ENCODE data around the gene RPL13.

DNA sequence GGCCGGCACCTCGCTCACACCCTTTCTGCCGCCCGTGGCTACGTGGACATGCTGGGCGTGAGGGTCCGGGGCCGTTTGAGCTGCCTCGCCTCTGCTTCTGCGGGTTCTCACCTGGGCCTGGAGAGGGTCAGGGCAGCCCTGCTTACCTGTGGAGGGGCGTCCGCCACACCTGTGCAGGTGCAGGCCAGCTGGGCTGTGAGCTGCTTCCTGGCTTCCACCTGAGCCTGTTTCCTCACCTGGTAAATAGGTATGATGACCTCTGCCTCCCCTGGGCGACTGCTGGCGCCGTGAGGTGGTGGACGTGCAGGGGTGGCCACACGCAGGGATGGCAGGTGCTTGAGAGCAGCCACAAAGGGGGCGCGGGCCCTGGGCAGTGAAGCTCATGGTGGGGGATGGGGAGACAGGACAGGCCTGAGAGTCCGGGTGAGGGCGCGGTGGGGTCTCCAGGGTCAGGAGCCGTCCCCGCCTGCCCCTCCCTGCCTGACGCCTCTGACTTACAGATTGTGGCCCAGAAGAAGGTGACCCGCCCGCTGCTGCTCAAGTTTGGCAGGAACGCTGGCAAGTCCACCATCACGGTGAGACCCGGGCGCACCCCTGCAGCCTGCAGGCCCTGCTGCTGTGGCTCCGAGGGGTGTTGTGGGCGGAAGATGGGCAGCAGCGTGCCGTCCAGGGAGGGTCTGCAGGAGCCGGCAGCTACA, 22.9 kb downstream of the RPL13 start:
- TF ChIP-seq, protein P1, sequence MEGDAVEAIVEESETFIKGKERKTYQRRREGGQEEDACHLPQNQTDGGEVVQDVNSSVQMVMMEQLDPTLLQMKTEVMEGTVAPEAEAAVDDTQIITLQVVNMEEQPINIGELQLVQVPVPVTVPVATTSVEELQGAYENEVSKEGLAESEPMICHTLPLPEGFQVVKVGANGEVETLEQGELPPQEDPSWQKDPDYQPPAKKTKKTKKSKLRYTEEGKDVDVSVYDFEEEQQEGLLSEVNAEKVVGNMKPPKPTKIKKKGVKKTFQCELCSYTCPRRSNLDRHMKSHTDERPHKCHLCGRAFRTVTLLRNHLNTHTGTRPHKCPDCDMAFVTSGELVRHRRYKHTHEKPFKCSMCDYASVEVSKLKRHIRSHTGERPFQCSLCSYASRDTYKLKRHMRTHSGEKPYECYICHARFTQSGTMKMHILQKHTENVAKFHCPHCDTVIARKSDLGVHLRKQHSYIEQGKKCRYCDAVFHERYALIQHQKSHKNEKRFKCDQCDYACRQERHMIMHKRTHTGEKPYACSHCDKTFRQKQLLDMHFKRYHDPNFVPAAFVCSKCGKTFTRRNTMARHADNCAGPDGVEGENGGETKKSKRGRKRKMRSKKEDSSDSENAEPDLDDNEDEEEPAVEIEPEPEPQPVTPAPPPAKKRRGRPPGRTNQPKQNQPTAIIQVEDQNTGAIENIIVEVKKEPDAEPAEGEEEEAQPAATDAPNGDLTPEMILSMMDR (IDR thresholded peaks at IDR 0.05): no peak
- no peak for TF ChIP-seq POLR2A (IDR thresholded peaks at IDR 0.05)
